Erythroblast (primary cell): ENCODE measurements around the gene ZBP1.

Source experiments
- GATA1 ChIP-seq: IDR thresholded peaks from 2 replicates; pipeline ENCODE4 v1.6.1; 2011; ENCODE audit warnings: low read depth, mild to moderate bottlenecking, control low read depth, low read length, moderate library complexity
- POLR2A ChIP-seq: IDR thresholded peaks from 2 replicates; pipeline ENCODE4 v1.6.1; 2011; ENCODE audit warnings: mild to moderate bottlenecking, low read length

DNA sequence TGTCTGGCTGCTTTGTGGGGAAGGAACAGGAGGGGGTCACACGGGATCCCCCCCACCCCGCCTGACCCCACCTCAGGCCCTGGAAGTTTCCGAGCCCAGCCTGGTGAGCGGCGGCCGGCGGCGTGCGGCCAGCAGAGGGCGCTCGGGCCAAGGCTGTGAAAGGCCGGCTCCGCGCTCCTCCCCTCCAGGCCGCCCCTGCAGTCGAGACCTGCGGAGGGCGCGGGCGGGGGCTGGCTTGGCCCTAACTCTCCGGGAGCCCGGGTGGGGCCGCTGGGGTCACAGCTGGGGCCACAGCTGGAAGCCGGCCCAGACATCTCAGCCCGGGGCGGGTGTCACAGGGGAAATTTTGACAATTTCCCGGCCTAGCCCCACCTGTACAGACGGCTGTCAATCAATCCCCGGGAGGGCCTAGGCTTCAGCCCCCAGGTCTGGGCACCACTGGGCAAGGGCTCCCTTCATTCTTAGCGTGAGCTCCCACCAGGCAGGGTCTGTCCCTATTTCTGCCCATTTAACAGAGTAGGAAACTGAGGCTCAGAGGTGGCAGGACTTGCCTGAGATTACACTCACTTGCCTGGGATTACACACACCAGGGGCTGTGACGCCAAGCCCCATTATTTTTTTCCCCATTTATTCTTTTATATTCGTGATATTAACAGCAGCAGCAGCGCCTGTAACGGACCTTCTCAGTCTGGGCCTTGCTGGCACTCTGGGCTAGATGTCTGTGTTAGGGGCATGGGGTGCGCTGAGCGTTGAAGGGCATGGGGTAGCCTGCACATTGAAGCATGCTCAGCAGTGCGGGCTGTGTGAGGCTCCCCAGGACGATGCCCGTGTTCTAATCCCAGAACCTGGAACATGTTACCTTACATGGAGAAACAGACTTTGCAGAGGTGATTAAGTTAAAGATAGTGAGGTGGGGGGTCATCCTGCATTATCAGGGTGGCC is 23.0 kb downstream of the ZBP1 start:
- TF ChIP-seq POLR2A (no peak), GATA1 (no peak)
